ENCODE data around the gene ZSWIM8. TPM values are rescaled to one million over a fixed set of nuclear protein-coding genes. Genes with fewer than 3 reads are reported as not detected.

ZSWIM8 gene
- total and polyA plus RNA-seq, 10 of the 15 experiments (the other 5 are each of a cell fraction or from before 2014, with no cell fraction given), result 7.8 to 47.1 (median 23.6) TPM

GRCh38 chr10:73842349-73842748, 56.9 kb downstream of the ZSWIM8 start:
- H3K9me3 ChIP-seq (replicated peaks; ENCODE audit: control insufficient read depth, insufficient read depth, low read length), result no peaks in the 10 kb centered on the region
- H3K79me2 ChIP-seq (ENCODE audit: control insufficient read depth, insufficient read depth, low read length), result no peaks in the 10 kb centered on the region
- H3K27me3 ChIP-seq (replicated peaks in 1 of 2; ENCODE audit: control insufficient read depth in 2 of 2, insufficient read depth in 2 of 2, low read length in 1 of 2), result no peaks in the 10 kb centered on the region
- whole genome bisulfite sequencing (ENCODE audit: insufficient coverage, insufficient replicate concordance, low lambda C conversion rate, missing lambda C conversion rate), result 86% methylated on average over 11 of the region's 11 CpGs
- no peaks in the 10 kb centered on the region for H4K20me1 ChIP-seq (ENCODE audit: control insufficient read depth, insufficient read depth)
- H3K4me2 ChIP-seq (ENCODE audit: control insufficient read depth, insufficient read depth), result no peak overlapping the region
- H2AFZ ChIP-seq (ENCODE audit: control insufficient read depth, low read depth, low read length), result no peak overlapping the region
- RAD21 ChIA-PET (ENCODE audit: unreplicated experiment), result interaction anchor here (1.3 to 1.4 kb wide), 2 partner anchors 33 to 37 kb away, joined by 3 to 4 read pairs; no protein-coding TSS in a partner anchor
- ATAC-seq, result no peak
- no peak for DNase-seq (ENCODE audit: low read depth, low spot score)
- in situ Hi-C loops (cut with MboI) (no loop called here), intact Hi-C loops (cut with micrococcal nuclease; ENCODE audit: unreplicated experiment) (no loop called here)
- H3K36me3 ChIP-seq (ENCODE audit: control insufficient read depth in 2 of 2, insufficient read depth in 2 of 2, low read length in 1 of 2), result peaks cover 11% of the 10 kb centered on the region in 2 experiments; a peak in 3 of 4 replicates
- H3K4me1 ChIP-seq (ENCODE audit: control insufficient read depth, insufficient read depth, low read length), result no peaks in the 10 kb centered on the region
- POLR2A ChIA-PET, result interaction anchor here (0.7 kb wide), 1 partner anchor 32 kb away, joined by 3 read pairs; no protein-coding TSS in a partner anchor
- BruUV-seq (replicated peaks), result no TSS peak
- TF ChIP-seq BMI1 (IDR thresholded peaks at IDR 0.05; ENCODE audit: borderline replicate concordance), result no peak
- no peak for TF ChIP-seq CHD2 (IDR thresholded peaks at IDR 0.05; ENCODE audit: borderline replicate concordance, low read depth, low read length)
- no peak for TF ChIP-seq MEF2B (IDR thresholded peaks at IDR 0.05; ENCODE audit: partially characterized antibody, poor library complexity, severe bottlenecking)
- TF ChIP-seq NR2F1 (conservative IDR thresholded peaks at IDR 0.05), result no peak
- TF ChIP-seq ZNF24 (IDR thresholded peaks at IDR 0.05), result no peak
- no peak for TF ChIP-seq USF2 (IDR thresholded peaks at IDR 0.05; ENCODE audit: borderline replicate concordance, low read depth, low read length)
- TF ChIP-seq, protein P1, sequence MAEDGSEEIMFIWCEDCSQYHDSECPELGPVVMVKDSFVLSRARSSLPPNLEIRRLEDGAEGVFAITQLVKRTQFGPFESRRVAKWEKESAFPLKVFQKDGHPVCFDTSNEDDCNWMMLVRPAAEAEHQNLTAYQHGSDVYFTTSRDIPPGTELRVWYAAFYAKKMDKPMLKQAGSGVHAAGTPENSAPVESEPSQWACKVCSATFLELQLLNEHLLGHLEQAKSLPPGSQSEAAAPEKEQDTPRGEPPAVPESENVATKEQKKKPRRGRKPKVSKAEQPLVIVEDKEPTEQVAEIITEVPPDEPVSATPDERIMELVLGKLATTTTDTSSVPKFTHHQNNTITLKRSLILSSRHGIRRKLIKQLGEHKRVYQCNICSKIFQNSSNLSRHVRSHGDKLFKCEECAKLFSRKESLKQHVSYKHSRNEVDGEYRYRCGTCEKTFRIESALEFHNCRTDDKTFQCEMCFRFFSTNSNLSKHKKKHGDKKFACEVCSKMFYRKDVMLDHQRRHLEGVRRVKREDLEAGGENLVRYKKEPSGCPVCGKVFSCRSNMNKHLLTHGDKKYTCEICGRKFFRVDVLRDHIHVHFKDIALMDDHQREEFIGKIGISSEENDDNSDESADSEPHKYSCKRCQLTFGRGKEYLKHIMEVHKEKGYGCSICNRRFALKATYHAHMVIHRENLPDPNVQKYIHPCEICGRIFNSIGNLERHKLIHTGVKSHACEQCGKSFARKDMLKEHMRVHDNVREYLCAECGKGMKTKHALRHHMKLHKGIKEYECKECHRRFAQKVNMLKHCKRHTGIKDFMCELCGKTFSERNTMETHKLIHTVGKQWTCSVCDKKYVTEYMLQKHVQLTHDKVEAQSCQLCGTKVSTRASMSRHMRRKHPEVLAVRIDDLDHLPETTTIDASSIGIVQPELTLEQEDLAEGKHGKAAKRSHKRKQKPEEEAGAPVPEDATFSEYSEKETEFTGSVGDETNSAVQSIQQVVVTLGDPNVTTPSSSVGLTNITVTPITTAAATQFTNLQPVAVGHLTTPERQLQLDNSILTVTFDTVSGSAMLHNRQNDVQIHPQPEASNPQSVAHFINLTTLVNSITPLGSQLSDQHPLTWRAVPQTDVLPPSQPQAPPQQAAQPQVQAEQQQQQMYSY (CRISPR knock-in tag; IDR thresholded peaks at IDR 0.05), result no peak
- TF ChIP-seq MTA3 (IDR thresholded peaks at IDR 0.05; ENCODE audit: borderline replicate concordance, low read length), result no peak
- TF ChIP-seq HCFC1 (IDR thresholded peaks at IDR 0.05; ENCODE audit: low read length), result no peak
- TF ChIP-seq MTA2 (IDR thresholded peaks at IDR 0.05; ENCODE audit: low read depth), result no peak
- TF ChIP-seq, protein P2, sequence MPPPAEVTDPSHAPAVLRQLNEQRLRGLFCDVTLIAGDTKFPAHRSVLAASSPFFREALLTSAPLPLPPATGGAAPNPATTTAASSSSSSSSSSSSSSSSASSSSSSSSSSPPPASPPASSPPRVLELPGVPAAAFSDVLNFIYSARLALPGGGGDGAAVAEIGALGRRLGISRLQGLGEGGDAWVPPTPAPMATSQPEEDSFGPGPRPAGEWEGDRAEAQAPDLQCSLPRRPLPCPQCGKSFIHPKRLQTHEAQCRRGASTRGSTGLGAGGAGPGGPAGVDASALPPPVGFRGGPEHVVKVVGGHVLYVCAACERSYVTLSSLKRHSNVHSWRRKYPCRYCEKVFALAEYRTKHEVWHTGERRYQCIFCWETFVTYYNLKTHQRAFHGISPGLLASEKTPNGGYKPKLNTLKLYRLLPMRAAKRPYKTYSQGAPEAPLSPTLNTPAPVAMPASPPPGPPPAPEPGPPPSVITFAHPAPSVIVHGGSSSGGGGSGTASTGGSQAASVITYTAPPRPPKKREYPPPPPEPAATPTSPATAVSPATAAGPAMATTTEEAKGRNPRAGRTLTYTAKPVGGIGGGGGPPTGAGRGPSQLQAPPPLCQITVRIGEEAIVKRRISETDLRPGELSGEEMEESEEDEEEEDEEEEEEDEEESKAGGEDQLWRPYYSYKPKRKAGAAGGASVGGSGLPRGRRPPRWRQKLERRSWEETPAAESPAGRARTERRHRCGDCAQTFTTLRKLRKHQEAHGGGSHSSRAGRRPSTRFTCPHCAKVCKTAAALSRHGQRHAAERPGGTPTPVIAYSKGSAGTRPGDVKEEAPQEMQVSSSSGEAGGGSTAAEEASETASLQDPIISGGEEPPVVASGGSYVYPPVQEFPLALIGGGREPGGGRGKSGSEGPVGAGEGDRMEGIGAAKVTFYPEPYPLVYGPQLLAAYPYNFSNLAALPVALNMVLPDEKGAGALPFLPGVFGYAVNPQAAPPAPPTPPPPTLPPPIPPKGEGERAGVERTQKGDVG (CRISPR knock-in tag; IDR thresholded peaks at IDR 0.05), result no peak
- H3K9ac ChIP-seq (ENCODE audit: control insufficient read depth, insufficient read depth, low read length), result no peak overlapping the region
- FAIRE-seq, result no peak
- CTCF ChIA-PET, result interaction anchor here (12.4 kb wide), 1 partner anchor 36 kb away, joined by 440 read pairs; the partner anchor contains the start of gene CAMK2G
- H3K27ac ChIP-seq (ENCODE audit: control insufficient read depth, insufficient read depth), result no peak overlapping the region
- SMC1A ChIA-PET (ENCODE audit: uncharacterized antibody, unreplicated experiment), result no interaction called here
- H3K4me3 ChIP-seq, result no peak overlapping the region

Data from GM12878 (cell line).